WTC11 (cell line): Measurements from ENCODE around the gene PCDHB15. TPM values are rescaled to one million over a fixed set of nuclear protein-coding genes. Genes with fewer than 3 reads are reported as not detected.
"Not testable (repeated sequence)": the region's sequence is repeated elsewhere in the genome, so short reads cannot be mapped to it uniquely, and the experiment has no call there.

Experiments
- ATAC-seq: fragments of 200-7000 bp; cut with Tn5 transposase; 2 replicates; pipeline ENCODE4 v1.10.0; 2021; ENCODE audit warnings: mild to moderate bottlenecking, moderate library complexity
- CTCF ChIA-PET: fragments of 300-600 bp; sonication (Branson Sonifier 250); formaldehyde crosslinking; loops from one replicate; lab custom pipeline; 2021; ENCODE audit warnings: antibody characterized with exemption; lab: Charles Lee
- POLR2A ChIA-PET: fragments of 350-600 bp; sonication (Branson Sonifier 250); formaldehyde crosslinking; loops from one replicate; lab custom pipeline; 2021; ENCODE audit warnings: antibody characterized with exemption; lab: Charles Lee
- DNase-seq: peaks from one replicate; pipeline ENCODE4 v3.0.0; 2021; ENCODE audit warnings: low spot score
- H3K27ac Mint-ChIP-seq: 2 replicates; pipeline ENCODE4 v1.8.0; 2021; ENCODE audit warnings: mixed read lengths
- H3K27me3 Mint-ChIP-seq: 2 replicates; pipeline ENCODE4 v1.8.0; 2021; ENCODE audit warnings: low read depth, mild to moderate bottlenecking, moderate library complexity, mixed read lengths
- H3K36me3 Mint-ChIP-seq: 2 replicates; pipeline ENCODE4 v1.8.0; 2021; ENCODE audit warnings: mixed read lengths
- H3K4me1 Mint-ChIP-seq: 2 replicates; pipeline ENCODE4 v1.8.0; 2022; ENCODE audit warnings: mixed read lengths
- H3K4me3 Mint-ChIP-seq: 2 replicates; pipeline ENCODE4 v1.8.0; 2021; ENCODE audit warnings: mild to moderate bottlenecking, moderate library complexity, mixed read lengths
- H3K9me3 Mint-ChIP-seq: 2 replicates; pipeline ENCODE4 v1.8.0; 2021; ENCODE audit warnings: mixed read lengths
- ARID4B ChIP-seq: sonication (generic); formaldehyde crosslinking; IDR thresholded peaks from 2 replicates; pipeline ENCODE4 v1.8.0; 2023; ENCODE audit warnings: missing genetic modification reagents, mild to moderate bottlenecking, borderline replicate concordance
- E2F1 ChIP-seq: sonication (generic); formaldehyde crosslinking; IDR thresholded peaks from 2 replicates; pipeline ENCODE4 v1.8.0; 2022; ENCODE audit warnings: mild to moderate bottlenecking, missing genetic modification reagents
- E2F4 ChIP-seq: sonication (generic); formaldehyde crosslinking; IDR thresholded peaks from 2 replicates; pipeline ENCODE4 v1.8.1; 2022; ENCODE audit warnings: low read depth, mild to moderate bottlenecking, moderate library complexity, missing genetic modification reagents, borderline replicate concordance
- GRHL2 ChIP-seq: fragments of 250-450 bp; sonication (Bioruptor Pico); IDR thresholded peaks from 2 replicates; pipeline ENCODE4 v1.8.0; 2022; ENCODE audit warnings: mild to moderate bottlenecking, moderate library complexity; ENCODE audit not compliant: insufficient replicate concordance, severe bottlenecking
- NFE2L1 ChIP-seq: sonication (generic); formaldehyde crosslinking; IDR thresholded peaks from 2 replicates; pipeline ENCODE4 v1.8.1; 2023; ENCODE audit warnings: missing genetic modification reagents
- NFYB ChIP-seq: sonication (generic); formaldehyde crosslinking; conservative IDR thresholded peaks from 2 replicates; pipeline ENCODE4 v1.8.0; 2022; ENCODE audit warnings: low read depth, missing genetic modification reagents
- NR2C2 ChIP-seq: sonication (generic); formaldehyde crosslinking; IDR thresholded peaks from 2 replicates; pipeline ENCODE4 v1.8.0; 2022; ENCODE audit warnings: mild to moderate bottlenecking, missing genetic modification reagents
- total RNA-seq: library from RNA; stranded (reverse); gene quantifications from 3 replicates; pipeline ENCODE4 v1.2.3, GENCODE V29; 2021
- TF ChIP-seq, protein P1 (sequence below): fragments of 250-450 bp; sonication (Bioruptor Pico); IDR thresholded peaks from 2 replicates; pipeline ENCODE4 v1.9.0; 2021; ENCODE audit warnings: mild to moderate bottlenecking, borderline replicate concordance

The PCDHB15 gene
- total RNA-seq, 1 experiment from 2014 or later: 8.4 TPM

DNA sequence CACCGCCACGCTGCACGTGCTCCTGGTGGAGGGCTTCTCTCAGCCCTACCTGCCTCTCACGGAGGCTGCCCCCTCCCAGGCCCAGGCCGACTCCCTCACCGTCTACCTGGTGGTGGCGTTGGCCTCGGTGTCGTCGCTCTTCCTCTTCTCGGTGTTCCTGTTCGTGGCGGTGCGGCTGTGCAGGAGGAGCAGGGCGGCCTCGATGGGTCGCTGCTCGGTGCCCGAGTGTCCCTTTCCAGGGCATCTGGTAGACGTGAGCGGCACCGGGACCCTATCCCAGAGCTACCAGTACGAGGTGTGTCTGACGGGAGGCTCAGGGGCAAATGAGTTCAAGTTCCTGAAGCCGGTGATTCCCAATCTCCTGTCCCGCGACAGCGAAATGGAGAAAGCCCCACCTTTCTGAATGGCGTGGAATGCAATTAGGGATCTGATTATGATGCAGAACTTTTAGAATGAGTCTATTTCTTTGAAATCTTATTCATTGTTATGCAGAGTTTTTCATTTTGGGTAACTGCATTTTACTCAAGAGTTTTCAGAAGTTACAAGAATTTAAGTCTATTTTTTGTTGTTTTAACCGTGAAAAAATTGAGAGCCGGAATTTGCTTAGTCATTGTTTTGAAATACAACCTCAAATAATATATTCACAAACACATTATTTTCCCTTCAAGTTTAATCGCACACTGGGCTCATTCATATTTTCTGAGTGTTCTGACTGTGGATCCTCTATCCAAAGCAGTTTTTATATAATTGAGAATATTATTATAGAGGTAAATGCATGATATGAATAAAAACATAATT lies 8.5 kb upstream of the PCDHB15 start (continued):
- TF ChIP-seq NR2C2: no peak
- TF ChIP-seq NFYB (CRISPR knock-in tag): no peak
- TF ChIP-seq E2F4: no peak

DNA sequence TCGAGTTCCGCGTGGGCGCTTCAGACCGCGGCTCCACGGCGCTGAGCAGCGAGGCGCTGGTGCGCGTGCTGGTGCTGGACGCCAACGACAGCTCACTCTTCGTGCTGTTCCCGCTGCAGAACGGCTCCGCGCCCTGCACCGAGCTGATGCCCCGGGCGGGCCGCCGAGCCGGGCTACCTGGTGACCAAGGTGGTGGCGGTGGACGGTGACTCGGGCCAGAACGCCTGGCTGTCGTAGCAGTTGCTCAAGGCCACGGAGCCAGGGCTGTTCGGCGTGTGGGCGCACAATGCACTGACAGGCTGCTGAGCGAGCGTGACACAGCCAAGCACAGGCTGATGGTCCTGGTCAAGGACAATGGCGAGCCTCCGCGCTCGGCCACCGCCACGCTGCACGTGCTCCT lies 3.7 kb upstream of the PCDHB15 start:
- H3K4me3 Mint-ChIP-seq: no peak overlapping the region
- DNase-seq (no peak), ATAC-seq (no peak)
- H3K27ac Mint-ChIP-seq: no peak overlapping the region
- TF ChIP-seq NFE2L1 (CRISPR knock-in tag) (no peak), GRHL2 (no peak), ARID4B (CRISPR knock-in tag) (no peak), E2F1 (CRISPR knock-in tag) (no peak)
- TF ChIP-seq, protein P1, sequence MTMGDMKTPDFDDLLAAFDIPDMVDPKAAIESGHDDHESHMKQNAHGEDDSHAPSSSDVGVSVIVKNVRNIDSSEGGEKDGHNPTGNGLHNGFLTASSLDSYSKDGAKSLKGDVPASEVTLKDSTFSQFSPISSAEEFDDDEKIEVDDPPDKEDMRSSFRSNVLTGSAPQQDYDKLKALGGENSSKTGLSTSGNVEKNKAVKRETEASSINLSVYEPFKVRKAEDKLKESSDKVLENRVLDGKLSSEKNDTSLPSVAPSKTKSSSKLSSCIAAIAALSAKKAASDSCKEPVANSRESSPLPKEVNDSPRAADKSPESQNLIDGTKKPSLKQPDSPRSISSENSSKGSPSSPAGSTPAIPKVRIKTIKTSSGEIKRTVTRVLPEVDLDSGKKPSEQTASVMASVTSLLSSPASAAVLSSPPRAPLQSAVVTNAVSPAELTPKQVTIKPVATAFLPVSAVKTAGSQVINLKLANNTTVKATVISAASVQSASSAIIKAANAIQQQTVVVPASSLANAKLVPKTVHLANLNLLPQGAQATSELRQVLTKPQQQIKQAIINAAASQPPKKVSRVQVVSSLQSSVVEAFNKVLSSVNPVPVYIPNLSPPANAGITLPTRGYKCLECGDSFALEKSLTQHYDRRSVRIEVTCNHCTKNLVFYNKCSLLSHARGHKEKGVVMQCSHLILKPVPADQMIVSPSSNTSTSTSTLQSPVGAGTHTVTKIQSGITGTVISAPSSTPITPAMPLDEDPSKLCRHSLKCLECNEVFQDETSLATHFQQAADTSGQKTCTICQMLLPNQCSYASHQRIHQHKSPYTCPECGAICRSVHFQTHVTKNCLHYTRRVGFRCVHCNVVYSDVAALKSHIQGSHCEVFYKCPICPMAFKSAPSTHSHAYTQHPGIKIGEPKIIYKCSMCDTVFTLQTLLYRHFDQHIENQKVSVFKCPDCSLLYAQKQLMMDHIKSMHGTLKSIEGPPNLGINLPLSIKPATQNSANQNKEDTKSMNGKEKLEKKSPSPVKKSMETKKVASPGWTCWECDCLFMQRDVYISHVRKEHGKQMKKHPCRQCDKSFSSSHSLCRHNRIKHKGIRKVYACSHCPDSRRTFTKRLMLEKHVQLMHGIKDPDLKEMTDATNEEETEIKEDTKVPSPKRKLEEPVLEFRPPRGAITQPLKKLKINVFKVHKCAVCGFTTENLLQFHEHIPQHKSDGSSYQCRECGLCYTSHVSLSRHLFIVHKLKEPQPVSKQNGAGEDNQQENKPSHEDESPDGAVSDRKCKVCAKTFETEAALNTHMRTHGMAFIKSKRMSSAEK: no peak
- peaks cover 20% of the 10 kb centered on the region for H3K36me3 Mint-ChIP-seq
- ChIA-PET CTCF (no interaction called here), POLR2A (no interaction called here)
- H3K9me3 Mint-ChIP-seq: peaks cover 13% of the 10 kb centered on the region
- H3K27me3 Mint-ChIP-seq: peaks cover 3% of the 10 kb centered on the region; the same call in 1 of the 2 replicates
- H3K4me1 Mint-ChIP-seq: peaks cover 13% of the 10 kb centered on the region

GRCh38 chr5:141246971-141247370 lies 1.8 kb downstream of the PCDHB15 start:
- H3K27ac Mint-ChIP-seq, ATAC-seq, POLR2A ChIA-PET, H3K27me3 Mint-ChIP-seq, DNase-seq, CTCF ChIA-PET, H3K4me3 Mint-ChIP-seq: not testable (repeated sequence)
- H3K4me1 Mint-ChIP-seq: peaks cover 34% of the 10 kb centered on the region
- peaks cover 41% of the 10 kb centered on the region for H3K36me3 Mint-ChIP-seq
- peaks cover 34% of the 10 kb centered on the region for H3K9me3 Mint-ChIP-seq

DNA sequence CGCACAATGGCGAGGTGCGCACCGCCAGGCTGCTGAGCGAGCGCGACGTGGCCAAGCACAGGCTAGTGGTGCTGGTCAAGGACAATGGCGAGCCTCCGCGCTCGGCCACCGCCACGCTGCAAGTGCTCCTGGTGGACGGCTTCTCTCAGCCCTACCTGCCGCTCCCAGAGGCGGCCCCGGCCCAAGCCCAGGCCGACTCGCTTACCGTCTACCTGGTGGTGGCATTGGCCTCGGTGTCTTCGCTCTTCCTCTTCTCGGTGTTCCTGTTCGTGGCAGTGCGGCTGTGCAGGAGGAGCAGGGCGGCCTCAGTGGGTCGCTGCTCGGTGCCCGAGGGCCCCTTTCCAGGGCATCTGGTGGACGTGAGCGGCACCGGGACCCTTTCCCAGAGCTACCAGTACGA lies 2.2 kb downstream of the PCDHB15 start:
- Mint-ChIP-seq H3K4me1 (peaks cover 37% of the 10 kb centered on the region), H3K36me3 (peaks cover 43% of the 10 kb centered on the region), H3K9me3 (peaks cover 38% of the 10 kb centered on the region)
- POLR2A ChIA-PET, H3K27ac Mint-ChIP-seq, H3K4me3 Mint-ChIP-seq, ATAC-seq, H3K27me3 Mint-ChIP-seq, DNase-seq: not testable (repeated sequence)
- CTCF ChIA-PET: interaction anchor here (1.0 to 1.8 kb wide), 2 partner anchors 13 to 26 kb away, joined by 3 to 4 read pairs; no protein-coding TSS in a partner anchor
